SK-N-SH (cell line): ENCODE data around the gene TMEM151A. TPM values are rescaled to one million over a fixed set of nuclear protein-coding genes. Genes with fewer than 3 reads are reported as not detected.

Experiments
- CTCF ChIA-PET: fragments of 300-600, 350-600 bp; formaldehyde crosslinking; extraction: SDS; loops from one replicate; lab custom pipeline; 2021; lab: Yijun Ruan, JAX
- POLR2A ChIA-PET: fragments of 350-600 bp; sonication (Branson Sonifier 250); formaldehyde crosslinking; extraction: SDS; loops from one replicate; lab custom pipeline; 2020; ENCODE audit warnings: antibody characterized with exemption, inconsistent platforms; lab: Yijun Ruan, JAX
- DNase-seq: peaks from one replicate; pipeline ENCODE4 v3.0.0; 2012
- H2AFZ ChIP-seq: fragments of 200-600 bp; sonication (generic); 2 replicates; pipeline ENCODE4 v1.8.1; 2016; ENCODE audit warnings: antibody characterized with exemption, mild to moderate bottlenecking, low read depth
- H3F3A ChIP-seq: fragments of 200-600 bp; sonication (generic); replicated peaks from 2 replicates; pipeline ENCODE3; 2016; ENCODE audit warnings: antibody characterized with exemption, mild to moderate bottlenecking; ENCODE audit not compliant: insufficient read depth
- H3K27ac ChIP-seq, 2 experiments: fragments of 200-500 bp in 1 of 2; fragments of 200-600 bp in 1 of 2; sonication (Bioruptor generic) in 1 of 2; sonication (generic), shearing (Covaris generic) in 1 of 2; 2 replicates each; pipeline versions ENCODE4 v1.5.1 to v1.6.1; 2014 to 2016; ENCODE audit warnings: low read depth in 2 of 2, inconsistent platforms in 1 of 2, low read length in 1 of 2, mild to moderate bottlenecking in 1 of 2, mixed read lengths in 1 of 2
- H3K27me3 ChIP-seq: fragments of 200-600 bp; sonication (generic), shearing (Covaris generic); 2 replicates; pipeline ENCODE4 v1.6.1; 2016; ENCODE audit warnings: mixed run types; ENCODE audit not compliant: insufficient read depth
- H3K36me3 ChIP-seq, 2 experiments: fragments of 200-500 bp in 1 of 2; fragments of 200-600 bp in 1 of 2; sonication (Bioruptor generic) in 1 of 2; sonication (generic) in 1 of 2; replicated peaks in 1 of 2; 2 replicates each; pipeline versions ENCODE3 to v1.5.1; 2014 to 2016; ENCODE audit warnings: low read length in 1 of 2, mild to moderate bottlenecking in 1 of 2; ENCODE audit not compliant: insufficient read depth in 2 of 2, control insufficient read depth in 1 of 2
- H3K4me1 ChIP-seq, 2 experiments: fragments of 200-500 bp in 1 of 2; fragments of 200-600 bp in 1 of 2; sonication (Bioruptor generic) in 1 of 2; sonication (generic), shearing (Covaris generic) in 1 of 2; 2 replicates each; pipeline versions ENCODE4 v1.5.1 to v1.6.1; 2014 to 2016; ENCODE audit warnings: low read depth in 1 of 2, low read length in 1 of 2, mixed run types in 1 of 2; ENCODE audit not compliant: insufficient read depth in 2 of 2, control insufficient read depth in 1 of 2
- H3K4me2 ChIP-seq: fragments of 200-600 bp; sonication (generic), shearing (Covaris generic); 2 replicates; pipeline ENCODE4 v1.6.1; 2017; ENCODE audit warnings: mixed run types
- H3K4me3 ChIP-seq, 2 experiments: fragments of 200-500 bp in 1 of 2; fragments of 200-600 bp in 1 of 2; sonication (Bioruptor generic) in 1 of 2; sonication (generic), shearing (Covaris generic) in 1 of 2; 2 replicates each; pipeline versions ENCODE4 v1.5.1 to v1.8.1; 2014 to 2016; ENCODE audit warnings: low read depth in 2 of 2, inconsistent platforms in 1 of 2, low read length in 1 of 2, mild to moderate bottlenecking in 1 of 2, mixed read lengths in 1 of 2, moderate library complexity in 1 of 2
- H3K79me2 ChIP-seq: fragments of 200-600 bp; sonication (generic); 2 replicates; pipeline ENCODE4 v1.8.1; 2017; ENCODE audit warnings: mild to moderate bottlenecking; ENCODE audit not compliant: insufficient read depth
- H3K9ac ChIP-seq: fragments of 200-600 bp; sonication (generic); 2 replicates; pipeline ENCODE4 v1.6.1; 2017; ENCODE audit warnings: mixed run types
- H3K9me2 ChIP-seq: fragments of 200-600 bp; sonication (generic); 2 replicates; pipeline ENCODE4 v1.6.1; 2017; ENCODE audit warnings: mixed run types
- H3K9me3 ChIP-seq: fragments of 200-600 bp; sonication (generic); 2 replicates; pipeline ENCODE4 v1.6.1; 2017; ENCODE audit warnings: mixed run types, mild to moderate bottlenecking, moderate library complexity
- H4K20me1 ChIP-seq: fragments of 200-600 bp; sonication (generic); 2 replicates; pipeline ENCODE4 v1.6.1; 2017; ENCODE audit warnings: mild to moderate bottlenecking, mixed run types; ENCODE audit not compliant: insufficient read depth
- CHD2 ChIP-seq: fragments of 150-350 bp; IDR thresholded peaks from 2 replicates; pipeline ENCODE4 v1.6.1; 2018; ENCODE audit warnings: low read length; ENCODE audit not compliant: partially characterized antibody
- EP300 ChIP-seq, 2 experiments: IDR thresholded peaks; 2 replicates each; pipeline versions ENCODE4 v1.4.0 to v1.6.1; 2012; ENCODE audit warnings: borderline replicate concordance in 1 of 2, low read depth in 1 of 2, low read length in 1 of 2
- FOXM1 ChIP-seq: IDR thresholded peaks from 2 replicates; pipeline ENCODE4 v1.4.0; 2012; ENCODE audit warnings: low read depth, mild to moderate bottlenecking
- GATA2 ChIP-seq: sonication (generic); formaldehyde crosslinking; IDR thresholded peaks from 2 replicates; pipeline ENCODE4 v1.5.0; 2020; ENCODE audit warnings: mild to moderate bottlenecking, missing genetic modification reagents
- MEF2A ChIP-seq: IDR thresholded peaks from 2 replicates; pipeline ENCODE4 v1.4.0; 2012; ENCODE audit warnings: low read depth, borderline replicate concordance
- MXI1 ChIP-seq: IDR thresholded peaks from 2 replicates; pipeline ENCODE4 v1.6.1; 2012; ENCODE audit warnings: mild to moderate bottlenecking, low read depth, low read length, improper control_type of control experiment
- NFIC ChIP-seq: IDR thresholded peaks from 2 replicates; pipeline ENCODE4 v1.4.0; 2012; ENCODE audit warnings: borderline replicate concordance
- NRF1 ChIP-seq: IDR thresholded peaks from 2 replicates; pipeline ENCODE4 v1.6.1; 2012; ENCODE audit warnings: low read depth, mild to moderate bottlenecking, low read length
- POLR2AphosphoS5 ChIP-seq: IDR thresholded peaks from 2 replicates; pipeline ENCODE4 v1.6.1; 2012; ENCODE audit warnings: low read depth, low read length
- RFX5 ChIP-seq: IDR thresholded peaks from 2 replicates; pipeline ENCODE4 v1.6.1; 2012; ENCODE audit warnings: mild to moderate bottlenecking, improper control_type of control experiment, low read length
- TEAD4 ChIP-seq: IDR thresholded peaks from 2 replicates; pipeline ENCODE4 v1.4.0; 2012; ENCODE audit warnings: mild to moderate bottlenecking, borderline replicate concordance; ENCODE audit not compliant: insufficient read depth
- WGBS: methylation state at CpG from one replicate; pipeline ENCODE4 v1.1.6; 2017; ENCODE audit warnings: low lambda C conversion rate; 5-methylcytosine and 5-hydroxymethylcytosine counted together
- polyA plus RNA-seq, 3 experiments: library from polyadenylated mRNA; depleted of rRNA; stranded (reverse); fragments of >200 nt; gene quantifications; 2 replicates each; pipeline ENCODE4 v1.2.3, GENCODE V29; 2012
- TF ChIP-seq, protein P1 (sequence below): fragments of 150-350 bp; IDR thresholded peaks from 2 replicates; pipeline ENCODE4 v1.6.1; 2016; ENCODE audit warnings: mild to moderate bottlenecking, low read depth, low read length
- TF ChIP-seq, protein P2 (sequence below): IDR thresholded peaks from 2 replicates; pipeline ENCODE4 v1.4.0; 2012; ENCODE audit warnings: low read depth, borderline replicate concordance
- TF ChIP-seq, protein P3 (sequence below): IDR thresholded peaks from 2 replicates; pipeline ENCODE4 v1.6.1; 2012; ENCODE audit warnings: mild to moderate bottlenecking, low read depth, low read length, moderate library complexity
- TF ChIP-seq, protein P4 (sequence below): fragments of 150-350 bp; IDR thresholded peaks from 2 replicates; pipeline ENCODE4 v1.6.1; 2017; ENCODE audit warnings: antibody characterized with exemption, low read length, low read depth, borderline replicate concordance
- TF ChIP-seq, protein P5 (sequence below): IDR thresholded peaks from 2 replicates; pipeline ENCODE4 v1.4.0; 2012; ENCODE audit warnings: low read depth, borderline replicate concordance
- TF ChIP-seq, protein P6 (sequence below): fragments of 200-600 bp; sonication (generic); IDR thresholded peaks from 2 replicates; pipeline ENCODE4 v1.6.1; 2017; ENCODE audit warnings: antibody characterized with exemption, mild to moderate bottlenecking, moderate library complexity
- TF ChIP-seq, protein P7 (sequence below): IDR thresholded peaks from 2 replicates; pipeline ENCODE4 v1.4.0; 2012; ENCODE audit warnings: low read depth

The TMEM151A gene
- polyA plus RNA-seq, 1 of the 3 experiments (the other 2 are of a cell fraction): 0.35 TPM

DNA sequence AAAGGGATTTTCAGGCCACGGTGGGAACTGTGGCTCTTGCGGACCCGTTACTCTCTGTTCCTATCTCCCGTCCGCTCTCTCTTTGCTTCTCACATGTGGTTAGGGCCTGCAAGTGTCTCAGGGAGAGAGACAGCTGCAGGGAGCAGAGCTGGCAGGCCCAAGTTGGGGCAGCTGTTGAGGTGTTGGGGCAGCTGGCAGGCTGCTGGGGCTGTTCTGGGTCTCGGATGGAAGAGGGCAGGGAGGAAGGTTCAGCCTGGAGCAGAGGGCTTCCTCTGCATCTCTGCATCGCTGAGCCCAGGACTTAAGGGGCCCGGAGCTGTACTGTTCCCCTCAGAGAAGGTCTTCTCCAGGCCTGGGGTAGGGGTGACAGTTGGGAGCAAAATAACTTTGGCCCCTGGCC, 16.3 kb upstream of the TMEM151A start (continued):
- TF ChIP-seq, protein P1, sequence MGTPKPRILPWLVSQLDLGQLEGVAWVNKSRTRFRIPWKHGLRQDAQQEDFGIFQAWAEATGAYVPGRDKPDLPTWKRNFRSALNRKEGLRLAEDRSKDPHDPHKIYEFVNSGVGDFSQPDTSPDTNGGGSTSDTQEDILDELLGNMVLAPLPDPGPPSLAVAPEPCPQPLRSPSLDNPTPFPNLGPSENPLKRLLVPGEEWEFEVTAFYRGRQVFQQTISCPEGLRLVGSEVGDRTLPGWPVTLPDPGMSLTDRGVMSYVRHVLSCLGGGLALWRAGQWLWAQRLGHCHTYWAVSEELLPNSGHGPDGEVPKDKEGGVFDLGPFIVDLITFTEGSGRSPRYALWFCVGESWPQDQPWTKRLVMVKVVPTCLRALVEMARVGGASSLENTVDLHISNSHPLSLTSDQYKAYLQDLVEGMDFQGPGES: no peak
- TF ChIP-seq MXI1: no peak
- no peak for TF ChIP-seq FOXM1
- no peak for TF ChIP-seq MEF2A
- no peak for TF ChIP-seq POLR2AphosphoS5
- TF ChIP-seq, protein P2, sequence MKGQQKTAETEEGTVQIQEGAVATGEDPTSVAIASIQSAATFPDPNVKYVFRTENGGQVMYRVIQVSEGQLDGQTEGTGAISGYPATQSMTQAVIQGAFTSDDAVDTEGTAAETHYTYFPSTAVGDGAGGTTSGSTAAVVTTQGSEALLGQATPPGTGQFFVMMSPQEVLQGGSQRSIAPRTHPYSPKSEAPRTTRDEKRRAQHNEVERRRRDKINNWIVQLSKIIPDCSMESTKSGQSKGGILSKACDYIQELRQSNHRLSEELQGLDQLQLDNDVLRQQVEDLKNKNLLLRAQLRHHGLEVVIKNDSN: no peak
- no peak for TF ChIP-seq RFX5

DNA sequence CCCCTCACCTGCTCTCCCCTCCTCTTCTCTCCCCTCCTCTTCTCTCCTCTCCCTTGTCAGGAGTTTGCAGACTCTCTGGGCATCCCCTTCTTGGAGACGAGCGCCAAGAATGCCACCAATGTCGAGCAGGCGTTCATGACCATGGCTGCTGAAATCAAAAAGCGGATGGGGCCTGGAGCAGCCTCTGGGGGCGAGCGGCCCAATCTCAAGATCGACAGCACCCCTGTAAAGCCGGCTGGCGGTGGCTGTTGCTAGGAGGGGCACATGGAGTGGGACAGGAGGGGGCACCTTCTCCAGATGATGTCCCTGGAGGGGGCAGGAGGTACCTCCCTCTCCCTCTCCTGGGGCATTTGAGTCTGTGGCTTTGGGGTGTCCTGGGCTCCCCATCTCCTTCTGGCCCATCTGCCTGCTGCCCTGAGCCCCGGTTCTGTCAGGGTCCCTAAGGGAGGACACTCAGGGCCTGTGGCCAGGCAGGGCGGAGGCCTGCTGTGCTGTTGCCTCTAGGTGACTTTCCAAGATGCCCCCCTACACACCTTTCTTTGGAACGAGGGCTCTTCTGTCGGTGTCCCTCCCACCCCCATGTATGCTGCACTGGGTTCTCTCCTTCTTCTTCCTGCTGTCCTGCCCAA, 15.6 kb upstream of the TMEM151A start:
- POLR2A ChIA-PET: interaction anchor here (0.9 kb wide), 1 partner anchor 13 kb away, joined by 3 read pairs; the partner anchor contains the start of gene YIF1A
- H3K9ac ChIP-seq: no peak overlapping the region
- no peak overlapping the region for H2AFZ ChIP-seq
- H3K27ac ChIP-seq: no peak overlapping the region
- CTCF ChIA-PET: no interaction called here
- H3K4me1 ChIP-seq: peaks cover 0 to 27% of the 10 kb centered on the region in 2 experiments; a peak in 1 of 4 replicates
- TF ChIP-seq EP300 (IDR thresholded peaks at IDR 0.05; ENCODE audit: borderline replicate concordance in 1 of 2, low read depth in 1 of 2, low read length in 1 of 2): no peak
- no peak for TF ChIP-seq CHD2
- TF ChIP-seq, protein P3, sequence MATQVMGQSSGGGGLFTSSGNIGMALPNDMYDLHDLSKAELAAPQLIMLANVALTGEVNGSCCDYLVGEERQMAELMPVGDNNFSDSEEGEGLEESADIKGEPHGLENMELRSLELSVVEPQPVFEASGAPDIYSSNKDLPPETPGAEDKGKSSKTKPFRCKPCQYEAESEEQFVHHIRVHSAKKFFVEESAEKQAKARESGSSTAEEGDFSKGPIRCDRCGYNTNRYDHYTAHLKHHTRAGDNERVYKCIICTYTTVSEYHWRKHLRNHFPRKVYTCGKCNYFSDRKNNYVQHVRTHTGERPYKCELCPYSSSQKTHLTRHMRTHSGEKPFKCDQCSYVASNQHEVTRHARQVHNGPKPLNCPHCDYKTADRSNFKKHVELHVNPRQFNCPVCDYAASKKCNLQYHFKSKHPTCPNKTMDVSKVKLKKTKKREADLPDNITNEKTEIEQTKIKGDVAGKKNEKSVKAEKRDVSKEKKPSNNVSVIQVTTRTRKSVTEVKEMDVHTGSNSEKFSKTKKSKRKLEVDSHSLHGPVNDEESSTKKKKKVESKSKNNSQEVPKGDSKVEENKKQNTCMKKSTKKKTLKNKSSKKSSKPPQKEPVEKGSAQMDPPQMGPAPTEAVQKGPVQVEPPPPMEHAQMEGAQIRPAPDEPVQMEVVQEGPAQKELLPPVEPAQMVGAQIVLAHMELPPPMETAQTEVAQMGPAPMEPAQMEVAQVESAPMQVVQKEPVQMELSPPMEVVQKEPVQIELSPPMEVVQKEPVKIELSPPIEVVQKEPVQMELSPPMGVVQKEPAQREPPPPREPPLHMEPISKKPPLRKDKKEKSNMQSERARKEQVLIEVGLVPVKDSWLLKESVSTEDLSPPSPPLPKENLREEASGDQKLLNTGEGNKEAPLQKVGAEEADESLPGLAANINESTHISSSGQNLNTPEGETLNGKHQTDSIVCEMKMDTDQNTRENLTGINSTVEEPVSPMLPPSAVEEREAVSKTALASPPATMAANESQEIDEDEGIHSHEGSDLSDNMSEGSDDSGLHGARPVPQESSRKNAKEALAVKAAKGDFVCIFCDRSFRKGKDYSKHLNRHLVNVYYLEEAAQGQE: no peak
- TF ChIP-seq GATA2 (CRISPR knock-in tag): no peak
- TF ChIP-seq NFIC: no peak
- TF ChIP-seq, protein P4, sequence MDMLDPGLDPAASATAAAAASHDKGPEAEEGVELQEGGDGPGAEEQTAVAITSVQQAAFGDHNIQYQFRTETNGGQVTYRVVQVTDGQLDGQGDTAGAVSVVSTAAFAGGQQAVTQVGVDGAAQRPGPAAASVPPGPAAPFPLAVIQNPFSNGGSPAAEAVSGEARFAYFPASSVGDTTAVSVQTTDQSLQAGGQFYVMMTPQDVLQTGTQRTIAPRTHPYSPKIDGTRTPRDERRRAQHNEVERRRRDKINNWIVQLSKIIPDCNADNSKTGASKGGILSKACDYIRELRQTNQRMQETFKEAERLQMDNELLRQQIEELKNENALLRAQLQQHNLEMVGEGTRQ: no peak
- TF ChIP-seq, protein P5, sequence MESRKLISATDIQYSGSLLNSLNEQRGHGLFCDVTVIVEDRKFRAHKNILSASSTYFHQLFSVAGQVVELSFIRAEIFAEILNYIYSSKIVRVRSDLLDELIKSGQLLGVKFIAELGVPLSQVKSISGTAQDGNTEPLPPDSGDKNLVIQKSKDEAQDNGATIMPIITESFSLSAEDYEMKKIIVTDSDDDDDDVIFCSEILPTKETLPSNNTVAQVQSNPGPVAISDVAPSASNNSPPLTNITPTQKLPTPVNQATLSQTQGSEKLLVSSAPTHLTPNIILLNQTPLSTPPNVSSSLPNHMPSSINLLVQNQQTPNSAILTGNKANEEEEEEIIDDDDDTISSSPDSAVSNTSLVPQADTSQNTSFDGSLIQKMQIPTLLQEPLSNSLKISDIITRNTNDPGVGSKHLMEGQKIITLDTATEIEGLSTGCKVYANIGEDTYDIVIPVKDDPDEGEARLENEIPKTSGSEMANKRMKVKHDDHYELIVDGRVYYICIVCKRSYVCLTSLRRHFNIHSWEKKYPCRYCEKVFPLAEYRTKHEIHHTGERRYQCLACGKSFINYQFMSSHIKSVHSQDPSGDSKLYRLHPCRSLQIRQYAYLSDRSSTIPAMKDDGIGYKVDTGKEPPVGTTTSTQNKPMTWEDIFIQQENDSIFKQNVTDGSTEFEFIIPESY: no peak
- TF ChIP-seq, protein P6, sequence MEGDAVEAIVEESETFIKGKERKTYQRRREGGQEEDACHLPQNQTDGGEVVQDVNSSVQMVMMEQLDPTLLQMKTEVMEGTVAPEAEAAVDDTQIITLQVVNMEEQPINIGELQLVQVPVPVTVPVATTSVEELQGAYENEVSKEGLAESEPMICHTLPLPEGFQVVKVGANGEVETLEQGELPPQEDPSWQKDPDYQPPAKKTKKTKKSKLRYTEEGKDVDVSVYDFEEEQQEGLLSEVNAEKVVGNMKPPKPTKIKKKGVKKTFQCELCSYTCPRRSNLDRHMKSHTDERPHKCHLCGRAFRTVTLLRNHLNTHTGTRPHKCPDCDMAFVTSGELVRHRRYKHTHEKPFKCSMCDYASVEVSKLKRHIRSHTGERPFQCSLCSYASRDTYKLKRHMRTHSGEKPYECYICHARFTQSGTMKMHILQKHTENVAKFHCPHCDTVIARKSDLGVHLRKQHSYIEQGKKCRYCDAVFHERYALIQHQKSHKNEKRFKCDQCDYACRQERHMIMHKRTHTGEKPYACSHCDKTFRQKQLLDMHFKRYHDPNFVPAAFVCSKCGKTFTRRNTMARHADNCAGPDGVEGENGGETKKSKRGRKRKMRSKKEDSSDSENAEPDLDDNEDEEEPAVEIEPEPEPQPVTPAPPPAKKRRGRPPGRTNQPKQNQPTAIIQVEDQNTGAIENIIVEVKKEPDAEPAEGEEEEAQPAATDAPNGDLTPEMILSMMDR: no peak
- TF ChIP-seq TEAD4: no peak
- no peak for TF ChIP-seq FOXM1
- TF ChIP-seq NRF1: no peak
- TF ChIP-seq, protein P7, sequence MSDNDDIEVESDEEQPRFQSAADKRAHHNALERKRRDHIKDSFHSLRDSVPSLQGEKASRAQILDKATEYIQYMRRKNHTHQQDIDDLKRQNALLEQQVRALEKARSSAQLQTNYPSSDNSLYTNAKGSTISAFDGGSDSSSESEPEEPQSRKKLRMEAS: no peak
- TF ChIP-seq, all 33 proteins: peak for 0
- Histone ChIP-seq H3K9me2 (no peaks in the 10 kb centered on the region), H3K9me3 (no peaks in the 10 kb centered on the region), H3K36me3 (peaks cover 21 to 45% of the 10 kb centered on the region in 2 experiments), H3F3A (peaks cover 20% of the 10 kb centered on the region), H3K4me2 (no peak overlapping the region), H3K79me2 (peaks cover 10% of the 10 kb centered on the region; the same call in 1 of the 2 replicates), H4K20me1 (no peaks in the 10 kb centered on the region; the same call in none of the 2 replicates), H3K27me3 (no peaks in the 10 kb centered on the region), H3K4me3 (no peak overlapping the region)
- no peak for DNase-seq
- 88% methylated on average over 10 of the region's 14 CpGs for WGBS
